ENCODE measurements around the gene ARHGEF4. TPM values are rescaled to one million over a fixed set of nuclear protein-coding genes. Genes with fewer than 3 reads are reported as not detected.
A peak's percentile ranks its signal among the peaks of the same experiment; 100 is the strongest.

Gene ARHGEF4
- polyA plus RNA-seq, 6 donors from 2014 or later = not detected

- H3K9me3 Mint-ChIP-seq = no peaks in the 10 kb centered on the region
- ATAC-seq (ENCODE audit: low read depth in 2 of 2) = peak; percentile 33 to 47
- H3K27me3 Mint-ChIP-seq = peaks cover 6 to 51% (median 31%) of the 10 kb centered on the region in 3 donors
- H3K36me3 Mint-ChIP-seq = no peaks in the 10 kb centered on the region
- H3K27ac Mint-ChIP-seq = no peak overlapping the region
- H3K4me3 Mint-ChIP-seq = peak overlapping the region in 3 of 8 donors; percentile 1 to 21 (median 12)
- H3K4me1 Mint-ChIP-seq = peaks cover 8 to 18% (median 17%) of the 10 kb centered on the region in 3 donors
- no peak for DNase-seq
Measured at GRCh38 chr2:131039908-131040660, 203.4 kb downstream of the ARHGEF4 start.

GRCh38 chr2:131040661-131041401 is 204.1 kb downstream of the ARHGEF4 start:
- Mint-ChIP-seq H3K4me1 (peaks cover 8 to 18% (median 17%) of the 10 kb centered on the region in 3 donors), H3K36me3 (no peaks in the 10 kb centered on the region), H3K27me3 (peaks cover 6 to 50% (median 31%) of the 10 kb centered on the region in 3 donors), H3K9me3 (no peaks in the 10 kb centered on the region), H3K4me3 (peak overlapping the region in 4 of 8 donors; percentile 28 to 63 (median 40)), H3K27ac (no peak overlapping the region)
- no peak for ATAC-seq (ENCODE audit: low read depth in 2 of 2)
- DNase-seq = no peak

- ATAC-seq (ENCODE audit: low read depth in 2 of 2) = no peak
- peaks cover 0 to 2% of the 10 kb centered on the region in 2 donors for H3K36me3 Mint-ChIP-seq
- no peak overlapping the region for H3K27ac Mint-ChIP-seq
- peaks cover 0 to 2% (median 0%) of the 10 kb centered on the region in 7 donors for H3K9me3 Mint-ChIP-seq
- no peak for DNase-seq
- H3K4me1 Mint-ChIP-seq = peaks cover 8 to 18% (median 17%) of the 10 kb centered on the region in 3 donors
- peak overlapping the region in 1 of 8 donors; percentile 39 for H3K4me3 Mint-ChIP-seq
- H3K27me3 Mint-ChIP-seq = peaks cover 6 to 43% (median 28%) of the 10 kb centered on the region in 3 donors
Measured at GRCh38 chr2:131041402-131042147, 204.9 kb downstream of the ARHGEF4 start.

- Mint-ChIP-seq H3K9me3 (peaks cover 0 to 5% (median 0%) of the 10 kb centered on the region in 7 donors), H3K27ac (no peak overlapping the region), H3K4me1 (peaks cover 8 to 18% (median 17%) of the 10 kb centered on the region in 3 donors), H3K4me3 (no peak overlapping the region), H3K36me3 (peaks cover 0 to 8% of the 10 kb centered on the region in 2 donors), H3K27me3 (peaks cover 6 to 36% (median 22%) of the 10 kb centered on the region in 3 donors)
- ATAC-seq (ENCODE audit: low read depth in 2 of 2) = no peak
- DNase-seq = no peak
Measured at GRCh38 chr2:131042148-131042775, 205.5 kb downstream of the ARHGEF4 start.

GRCh38 chr2:131043199-131044074 is 206.7 kb downstream of the ARHGEF4 start:
- Mint-ChIP-seq H3K4me1 (peaks cover 8 to 18% (median 17%) of the 10 kb centered on the region in 3 donors), H3K4me3 (no peak overlapping the region)

GRCh38 chr2:131044075-131044756 is 207.5 kb downstream of the ARHGEF4 start:
- H3K9me3 Mint-ChIP-seq = peaks cover 0 to 5% (median 0%) of the 10 kb centered on the region in 7 donors
- H3K27ac Mint-ChIP-seq = peak overlapping the region in 1 of 6 donors; percentile 49
- peaks cover 8 to 18% (median 17%) of the 10 kb centered on the region in 3 donors for H3K4me1 Mint-ChIP-seq
- H3K4me3 Mint-ChIP-seq = no peak overlapping the region
- DNase-seq (no peak), ATAC-seq (ENCODE audit: low read depth in 2 of 2) (no peak)
- H3K27me3 Mint-ChIP-seq = peaks cover 0 to 26% (median 13%) of the 10 kb centered on the region in 3 donors
- H3K36me3 Mint-ChIP-seq = peaks cover 9 to 18% of the 10 kb centered on the region in 2 donors

More at GRCh38 chr2:131043199-131044074, 206.7 kb downstream of the ARHGEF4 start:
- Mint-ChIP-seq H3K27ac (peak overlapping the region in 1 of 6 donors; percentile 49), H3K9me3 (peaks cover 0 to 5% (median 0%) of the 10 kb centered on the region in 7 donors), H3K36me3 (peaks cover 4 to 10% of the 10 kb centered on the region in 2 donors), H3K27me3 (peaks cover 0 to 29% (median 13%) of the 10 kb centered on the region in 3 donors)
- ATAC-seq (ENCODE audit: low read depth in 2 of 2) (no peak), DNase-seq (no peak)

- Mint-ChIP-seq H3K4me3 (no peak overlapping the region), H3K4me1 (peaks cover 8 to 18% (median 17%) of the 10 kb centered on the region in 3 donors), H3K9me3 (peaks cover 0 to 5% (median 0%) of the 10 kb centered on the region in 7 donors), H3K27ac (no peak overlapping the region), H3K36me3 (peaks cover 11 to 20% of the 10 kb centered on the region in 2 donors), H3K27me3 (peaks cover 0 to 21% (median 13%) of the 10 kb centered on the region in 3 donors)
- DNase-seq = no peak
- ATAC-seq (ENCODE audit: low read depth in 2 of 2) = no peak
Measured at GRCh38 chr2:131044757-131045150, 208.0 kb downstream of the ARHGEF4 start.

- peaks cover 8 to 18% (median 16%) of the 10 kb centered on the region in 3 donors for H3K4me1 Mint-ChIP-seq
- no peak for DNase-seq
- H3K27ac Mint-ChIP-seq = no peak overlapping the region
- no peak overlapping the region for H3K4me3 Mint-ChIP-seq
- peaks cover 0 to 18% (median 13%) of the 10 kb centered on the region in 3 donors for H3K27me3 Mint-ChIP-seq
- peaks cover 0 to 5% (median 0%) of the 10 kb centered on the region in 7 donors for H3K9me3 Mint-ChIP-seq
- H3K36me3 Mint-ChIP-seq = peaks cover 17 to 20% of the 10 kb centered on the region in 2 donors
- no peak for ATAC-seq (ENCODE audit: low read depth in 2 of 2)
Measured at GRCh38 chr2:131045286-131046027, 208.7 kb downstream of the ARHGEF4 start.

GRCh38 chr2:131046028-131046917 is 209.6 kb downstream of the ARHGEF4 start:
- H3K4me1 Mint-ChIP-seq = peaks cover 3 to 9% (median 8%) of the 10 kb centered on the region in 3 donors
- H3K4me3 Mint-ChIP-seq = no peak overlapping the region
- DNase-seq (no peak), ATAC-seq (ENCODE audit: low read depth in 2 of 2) (no peak)
- H3K27me3 Mint-ChIP-seq = peaks cover 0 to 10% (median 5%) of the 10 kb centered on the region in 3 donors
- H3K9me3 Mint-ChIP-seq = peaks cover 0 to 5% (median 0%) of the 10 kb centered on the region in 7 donors
- H3K27ac Mint-ChIP-seq = no peak overlapping the region
- H3K36me3 Mint-ChIP-seq = peaks cover 17 to 26% of the 10 kb centered on the region in 2 donors
